HG03442 (cell line): ENCODE results near the gene SBNO1.
"Not testable (repeated sequence)": the region's sequence is repeated elsewhere in the genome, so short reads cannot be mapped to it uniquely, and the experiment has no call there.

Experiments
- ATAC-seq: cut with Tn5 transposase; IDR thresholded peaks from one replicate; pipeline ENCODE4 v1.9.1; 2021; ENCODE audit warnings: mild to moderate bottlenecking, moderate library complexity; ENCODE audit not compliant: unreplicated experiment

Gene SBNO1

GRCh38 chr12:123389560-123390351 is 25.1 kb upstream of the SBNO1 start:
- peak; percentile 16 for ATAC-seq

GRCh38 chr12:123388951-123389559 is 24.4 kb upstream of the SBNO1 start:
- no peak for ATAC-seq

GRCh38 chr12:123388177-123388950 is 23.7 kb upstream of the SBNO1 start:
- ATAC-seq: peak; percentile 31

- no peak for ATAC-seq
These were observed 23.0 kb upstream of the SBNO1 start for GRCh38 chr12:123387508-123388176.

- ATAC-seq: not testable (repeated sequence)
These were observed 20.9 kb upstream of the SBNO1 start for GRCh38 chr12:123385536-123385935.

GRCh38 chr12:123384994-123385376 is 20.3 kb upstream of the SBNO1 start:
- no peak for ATAC-seq

- ATAC-seq: no peak
These were observed 19.8 kb upstream of the SBNO1 start for GRCh38 chr12:123384318-123384993.

GRCh38 chr12:123382684-123383083 is 18.0 kb upstream of the SBNO1 start:
- no peak for ATAC-seq

GRCh38 chr12:123379391-123379790 is 14.7 kb upstream of the SBNO1 start:
- no peak for ATAC-seq

GRCh38 chr12:123372415-123372814 is 7.8 kb upstream of the SBNO1 start:
- ATAC-seq: not testable (repeated sequence)

- ATAC-seq: not testable (repeated sequence)
These were observed 7.2 kb upstream of the SBNO1 start for GRCh38 chr12:123371667-123372368.

GRCh38 chr12:123369229-123369628 is 4.6 kb upstream of the SBNO1 start:
- ATAC-seq: no peak

GRCh38 chr12:123368431-123368830 is 3.8 kb upstream of the SBNO1 start:
- ATAC-seq: not testable (repeated sequence)

- no peak for ATAC-seq
These were observed 2.9 kb upstream of the SBNO1 start for GRCh38 chr12:123367511-123367910.

GRCh38 chr12:123365025-123365917 is 624 bp upstream of the SBNO1 start:
- ATAC-seq: peak; percentile 66

GRCh38 chr12:123363740-123364531 is 711 bp downstream of the SBNO1 start:
- ATAC-seq: peak; percentile 18

- no peak for ATAC-seq
These were observed 1.3 kb downstream of the SBNO1 start for GRCh38 chr12:123363390-123363739.

- no peak for ATAC-seq
These were observed 6.6 kb downstream of the SBNO1 start for GRCh38 chr12:123358035-123358434.
